HCT116 (cell line): Measurements from ENCODE around the gene PWWP2B. TPM values are rescaled to one million over a fixed set of nuclear protein-coding genes. Genes with fewer than 3 reads are reported as not detected.

Experiments used
- ATAC-seq: fragments of 200-7000 bp; cut with Tn5 transposase; 2 replicates; pipeline ENCODE4 v1.9.1; 2020; ENCODE audit warnings: mild to moderate bottlenecking, moderate library complexity
- BruUV-seq: library from RNA; stranded (reverse); fragments of 400-500 nt; replicated peaks from 2 replicates; lab custom pipeline; 2021; lab: Mats Ljungman, UMichigan
- CTCF ChIA-PET: fragments of 300-600 bp; sonication (Branson Sonifier 250); formaldehyde crosslinking; loops from one replicate; lab custom pipeline; 2021; ENCODE audit warnings: antibody characterized with exemption; lab: Charles Lee
- POLR2A ChIA-PET: fragments of 300-600, 350-600 bp; sonication (Branson Sonifier 250); formaldehyde crosslinking; loops from one replicate; lab custom pipeline; 2021; ENCODE audit warnings: antibody characterized with exemption; lab: Charles Lee
- RAD21 ChIA-PET, 2 experiments: fragments of 300-600 bp; sonication (Branson Sonifier 250); formaldehyde crosslinking; loops; one replicate each; lab custom pipeline; 2023; ENCODE audit warnings: low total read pairs in 2 of 2; ENCODE audit not compliant: uncharacterized antibody in 2 of 2, unreplicated experiment in 2 of 2, low non-redundant PET in 1 of 2; lab: Charles Lee
- DNase-seq: peaks from one replicate; pipeline ENCODE4 v3.0.0-alpha.2; 2010; ENCODE audit warnings: low read depth, low spot score
- H2AFZ ChIP-seq: fragments of 200-600 bp; shearing (Covaris generic), sonication (generic); 2 replicates; pipeline ENCODE4 v1.6.1; 2017; ENCODE audit warnings: low read depth, mixed run types, mixed read lengths, antibody characterized with exemption, low read length; ENCODE audit not compliant: poor library complexity, severe bottlenecking
- H3K27ac ChIP-seq: 2 replicates; pipeline ENCODE4 v1.5.1; 2012; ENCODE audit warnings: low read depth, low read length
- H3K27me3 ChIP-seq: fragments of 200-600 bp; sonication (generic); 2 replicates; pipeline ENCODE4 v1.6.1; 2016; ENCODE audit warnings: mixed run types, low read length, mixed read lengths; ENCODE audit not compliant: insufficient read depth
- H3K36me3 ChIP-seq, 2 experiments: fragments of 200-500 bp in 1 of 2; fragments of 200-600 bp in 1 of 2; sonication (Bioruptor generic) in 1 of 2; sonication (generic) in 1 of 2; 2 replicates each; pipeline versions ENCODE4 v1.5.1 to v1.6.1; 2014 to 2016; ENCODE audit warnings: low read length in 2 of 2, inconsistent platforms in 1 of 2, mixed read lengths in 1 of 2, mixed run types in 1 of 2; ENCODE audit not compliant: insufficient read depth in 2 of 2, control insufficient read depth in 1 of 2
- H3K4me1 ChIP-seq, 2 experiments: fragments of 200-600 bp in 1 of 2; sonication (generic) in 1 of 2; 2 replicates each; pipeline versions ENCODE4 v1.5.1 to v1.6.1; 2012 to 2017; ENCODE audit warnings: low read length in 2 of 2, inconsistent platforms in 1 of 2, mild to moderate bottlenecking in 1 of 2, mixed read lengths in 1 of 2, mixed run types in 1 of 2, moderate library complexity in 1 of 2; ENCODE audit not compliant: insufficient read depth in 2 of 2, control insufficient read depth in 1 of 2
- H3K4me2 ChIP-seq: fragments of 200-600 bp; sonication (generic); 2 replicates; pipeline ENCODE4 v1.6.1; 2017; ENCODE audit warnings: mixed run types, low read length, mixed read lengths
- H3K4me3 ChIP-seq, 2 experiments: fragments of 200-600 bp in 1 of 2; sonication (generic) in 1 of 2; replicated peaks in 1 of 2; 2 replicates each; pipeline ENCODE4 v1.5.1; 2011 to 2016; ENCODE audit warnings: low read length in 2 of 2, control low read depth in 1 of 2, low read depth in 1 of 2, mild to moderate bottlenecking in 1 of 2, mixed read lengths in 1 of 2, mixed run types in 1 of 2
- H3K79me2 ChIP-seq: fragments of 200-600 bp; sonication (generic); 2 replicates; pipeline ENCODE4 v1.6.1; 2017; ENCODE audit warnings: mild to moderate bottlenecking, mixed run types, low read length, moderate library complexity, mixed read lengths; ENCODE audit not compliant: insufficient read depth
- H3K9ac ChIP-seq: fragments of 200-600 bp; sonication (generic); 2 replicates; pipeline ENCODE4 v1.6.1; 2016; ENCODE audit warnings: low read length, mixed read lengths
- H3K9me2 ChIP-seq: fragments of 200-600 bp; sonication (generic), shearing (Covaris generic); 2 replicates; pipeline ENCODE4 v1.6.1; 2017; ENCODE audit warnings: mixed run types, mild to moderate bottlenecking, moderate library complexity; ENCODE audit not compliant: insufficient read depth
- H3K9me3 ChIP-seq, 2 experiments: fragments of 200-500 bp in 1 of 2; fragments of 200-600 bp in 1 of 2; sonication (Bioruptor generic) in 1 of 2; sonication (generic) in 1 of 2; 2 replicates each; pipeline ENCODE4 v1.6.1; 2014 to 2017; ENCODE audit warnings: low read length in 2 of 2, mixed read lengths in 2 of 2, inconsistent platforms in 1 of 2, low read depth in 1 of 2, mild to moderate bottlenecking in 1 of 2, mixed run types in 1 of 2, moderate library complexity in 1 of 2; ENCODE audit not compliant: control insufficient read depth in 1 of 2, insufficient read depth in 1 of 2
- H4K20me1 ChIP-seq: fragments of 200-600 bp; sonication (generic), shearing (Covaris generic); 2 replicates; pipeline ENCODE4 v1.6.1; 2017; ENCODE audit warnings: mixed run types, mild to moderate bottlenecking, moderate library complexity; ENCODE audit not compliant: insufficient read depth
- CBX3 ChIP-seq: IDR thresholded peaks from 2 replicates; pipeline ENCODE4 v1.6.1; 2012; ENCODE audit warnings: low read depth
- CEBPB ChIP-seq: IDR thresholded peaks from 2 replicates; pipeline ENCODE4 v1.6.1; 2012; ENCODE audit warnings: low read depth
- EGR1 ChIP-seq: IDR thresholded peaks from 2 replicates; pipeline ENCODE4 v1.6.1; 2012; ENCODE audit warnings: low read depth
- ELF1 ChIP-seq: IDR thresholded peaks from 2 replicates; pipeline ENCODE4 v1.6.1; 2012; ENCODE audit warnings: low read depth, borderline replicate concordance
- EZH2 ChIP-seq: fragments of 200-600 bp; sonication (generic); IDR thresholded peaks from 2 replicates; pipeline ENCODE4 v1.6.1; 2017; ENCODE audit warnings: antibody characterized with exemption, mixed run types
- EZH2phosphoT487 ChIP-seq: fragments of 200-600 bp; IDR thresholded peaks from 2 replicates; pipeline ENCODE4 v1.6.1; 2018; ENCODE audit warnings: antibody characterized with exemption, borderline replicate concordance
- FOSL1 ChIP-seq: IDR thresholded peaks from 2 replicates; pipeline ENCODE4 v1.6.1; 2012; ENCODE audit warnings: low read depth
- JUND ChIP-seq: IDR thresholded peaks from 2 replicates; pipeline ENCODE4 v1.6.1; 2012
- POLR2A ChIP-seq: IDR thresholded peaks from 2 replicates; pipeline ENCODE4 v1.7.0; 2011; ENCODE audit warnings: borderline replicate concordance; ENCODE audit not compliant: insufficient read depth, insufficient read length; ENCODE audit errors: extremely low read depth
- POLR2AphosphoS5 ChIP-seq: IDR thresholded peaks from 2 replicates; pipeline ENCODE4 v1.6.1; 2011; ENCODE audit warnings: mild to moderate bottlenecking, low read depth, low read length, moderate library complexity
- RAD21 ChIP-seq: IDR thresholded peaks from 2 replicates; pipeline ENCODE4 v1.6.1; 2012; ENCODE audit warnings: low read depth, mild to moderate bottlenecking
- REST ChIP-seq: IDR thresholded peaks from 2 replicates; pipeline ENCODE4 v1.6.1; 2012; ENCODE audit warnings: low read depth
- SIN3A ChIP-seq: IDR thresholded peaks from 2 replicates; pipeline ENCODE4 v1.6.1; 2012; ENCODE audit warnings: low read depth
- SP1 ChIP-seq: IDR thresholded peaks from 2 replicates; pipeline ENCODE4 v1.6.1; 2012; ENCODE audit warnings: low read depth
- SRF ChIP-seq: IDR thresholded peaks from 2 replicates; pipeline ENCODE4 v1.6.1; 2012; ENCODE audit warnings: low read depth
- TCF7L2 ChIP-seq: IDR thresholded peaks from 2 replicates; pipeline ENCODE4 v1.7.0; 2011; ENCODE audit warnings: borderline replicate concordance, inconsistent platforms; ENCODE audit not compliant: insufficient read depth, insufficient read length; ENCODE audit errors: extremely low read depth
- YY1 ChIP-seq: IDR thresholded peaks from 2 replicates; pipeline ENCODE4 v1.6.1; 2011; ENCODE audit warnings: low read length, low read depth, moderate library complexity, mild to moderate bottlenecking; ENCODE audit not compliant: insufficient replicate concordance; ENCODE audit errors: extremely low read depth
- ZBTB33 ChIP-seq: IDR thresholded peaks from 2 replicates; pipeline ENCODE4 v1.6.1; 2011; ENCODE audit warnings: mild to moderate bottlenecking, low read length, moderate library complexity; ENCODE audit not compliant: insufficient replicate concordance; ENCODE audit errors: extremely low read depth
- ZFX ChIP-seq: fragments of 450-650 bp; IDR thresholded peaks from 2 replicates; pipeline ENCODE4 v1.6.1; 2017
- intact Hi-C: fragments of 100-400 bp; cut with micrococcal nuclease; formaldehyde crosslinking; loops from 2 replicates; pipeline ENCODE4 v1.10.0; 2022
- total RNA-seq: library from RNA; stranded (reverse); gene quantifications from one replicate; pipeline ENCODE4 v1.2.1, GENCODE V29; 2021; ENCODE audit not compliant: unreplicated experiment

Gene PWWP2B
- total RNA-seq, 1 experiment from 2014 or later, result 13.9 TPM

DNA sequence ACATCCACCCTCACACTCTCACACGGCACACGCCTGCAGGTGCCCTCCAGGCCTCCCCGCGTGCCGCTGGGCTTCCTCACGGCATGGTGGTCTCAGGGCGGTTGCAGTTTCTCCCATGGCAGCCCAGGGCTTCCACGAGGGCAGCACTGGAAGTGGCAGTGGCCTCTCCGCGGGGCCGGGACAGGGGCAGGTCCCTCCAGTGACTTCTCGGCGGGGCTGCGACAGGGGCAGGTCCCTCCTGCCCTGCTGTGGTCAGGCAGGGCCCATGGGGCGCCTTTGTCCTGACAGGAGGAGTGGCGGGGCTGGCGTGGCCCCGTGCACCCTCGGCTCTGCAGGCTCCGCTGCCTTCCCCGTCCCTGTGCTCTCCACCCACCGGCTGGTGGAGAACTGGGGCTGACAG, 19.0 kb downstream of the PWWP2B start:
- no peak for ATAC-seq
- no peaks in the 10 kb centered on the region for H3K9me2 ChIP-seq
- H3K4me1 ChIP-seq, result peaks cover 23 to 30% of the 10 kb centered on the region in 2 experiments
- H4K20me1 ChIP-seq, result no peaks in the 10 kb centered on the region
- H3K27ac ChIP-seq, result no peak overlapping the region
- peaks cover 12% of the 10 kb centered on the region; the same call in 1 of the 2 replicates for H3K79me2 ChIP-seq
- H2AFZ ChIP-seq, result no peak overlapping the region
- H3K36me3 ChIP-seq, result peaks cover 0 to 6% of the 10 kb centered on the region in 2 experiments; a peak in 1 of 4 replicates
- no peaks in the 10 kb centered on the region for H3K9me3 ChIP-seq
- BruUV-seq, result no TSS peak
- intact Hi-C loops, result no loop called here
- ChIA-PET RAD21 (no interaction called here), POLR2A (no interaction called here), CTCF (no interaction called here)
- TF ChIP-seq FOSL1, result no peak
- TF ChIP-seq POLR2AphosphoS5, result no peak
- TF ChIP-seq JUND, result no peak
- TF ChIP-seq RAD21, result no peak
- no peak for TF ChIP-seq CEBPB
- TF ChIP-seq SRF, result no peak
- TF ChIP-seq ZBTB33, result no peak
- no peak for TF ChIP-seq EZH2phosphoT487
- TF ChIP-seq REST, result no peak
- no peak for TF ChIP-seq TCF7L2
- TF ChIP-seq CBX3, result no peak
- TF ChIP-seq EZH2, result no peak
- TF ChIP-seq EGR1, result no peak
- no peak for TF ChIP-seq YY1
- TF ChIP-seq SIN3A, result no peak
- TF ChIP-seq SP1, result no peak
- no peak for TF ChIP-seq ELF1
- TF ChIP-seq POLR2A, result no peak
- TF ChIP-seq ZFX, result no peak
- DNase-seq, result no peak
- no peak overlapping the region for H3K9ac ChIP-seq
- H3K27me3 ChIP-seq, result no peaks in the 10 kb centered on the region
- H3K4me3 ChIP-seq, result no peak overlapping the region
- no peak overlapping the region for H3K4me2 ChIP-seq
